ENCODE measurements around the gene GLG1.
"Not testable (repeated sequence)": the region's sequence is repeated elsewhere in the genome, so short reads cannot be mapped to it uniquely, and the experiment has no call there.

GLG1 gene

GRCh38 chr16:74606521-74607309 is at the start of gene GLG1:
Gene GLG1 (minus strand): TSS chr16:74607114. CDS start chr16:74607094, 20 bp downstream.
- DNase-seq: peak; percentile 83

GRCh38 chr16:74654536-74655050 is 47.7 kb upstream of the GLG1 start:
- DNase-seq: no peak

- not testable (repeated sequence) for DNase-seq
These were observed 46.0 kb upstream of the GLG1 start for GRCh38 chr16:74652883-74653282.

- no peak for DNase-seq
These were observed 45.3 kb upstream of the GLG1 start for GRCh38 chr16:74652249-74652648.

GRCh38 chr16:74651841-74652240 is 44.9 kb upstream of the GLG1 start:
- DNase-seq: no peak

- no peak for DNase-seq
These were observed 44.2 kb upstream of the GLG1 start for GRCh38 chr16:74650966-74651567.

GRCh38 chr16:74649839-74650504 is 43.1 kb upstream of the GLG1 start:
- no peak for DNase-seq

GRCh38 chr16:74641969-74642368 is 35.1 kb upstream of the GLG1 start:
- DNase-seq: no peak

- DNase-seq: no peak
These were observed 31.0 kb upstream of the GLG1 start for GRCh38 chr16:74637742-74638453.

GRCh38 chr16:74635303-74635702 is 28.4 kb upstream of the GLG1 start:
- no peak for DNase-seq

- no peak for DNase-seq
These were observed 26.8 kb upstream of the GLG1 start for GRCh38 chr16:74633686-74634085.

- DNase-seq: no peak
These were observed 20.7 kb upstream of the GLG1 start for GRCh38 chr16:74627506-74628220.

GRCh38 chr16:74626741-74627416 is 20.0 kb upstream of the GLG1 start:
- DNase-seq: no peak

GRCh38 chr16:74625500-74626350 is 18.8 kb upstream of the GLG1 start:
- DNase-seq: no peak

- no peak for DNase-seq
These were observed 16.9 kb upstream of the GLG1 start for GRCh38 chr16:74623839-74624235.

GRCh38 chr16:74623214-74623838 is 16.4 kb upstream of the GLG1 start:
- DNase-seq: peak; percentile 1

GRCh38 chr16:74622005-74622404 is 15.1 kb upstream of the GLG1 start:
- DNase-seq: no peak

GRCh38 chr16:74617206-74617788 is 10.4 kb upstream of the GLG1 start:
- DNase-seq: no peak

GRCh38 chr16:74611721-74612120 is 4.8 kb upstream of the GLG1 start:
- DNase-seq: no peak

- no peak for DNase-seq
These were observed 2.0 kb upstream of the GLG1 start for GRCh38 chr16:74608944-74609343.

Data from NCI-H1105 treated with DMSO at 0.1 percent for 48 hours (cell line).